SK-N-MC (cell line): Measurements from ENCODE around the gene HHAT.

Experiments used
- EZH2 ChIP-seq: fragments of 200-600 bp; sonication (generic); IDR thresholded peaks from one replicate; pipeline ENCODE4 v1.6.1; 2017; ENCODE audit warnings: antibody characterized with exemption
- POLR2AphosphoS5 ChIP-seq: IDR thresholded peaks from 2 replicates; pipeline ENCODE4 v1.6.1; 2012; ENCODE audit warnings: mild to moderate bottlenecking, low read depth, low read length, borderline replicate concordance

DNA sequence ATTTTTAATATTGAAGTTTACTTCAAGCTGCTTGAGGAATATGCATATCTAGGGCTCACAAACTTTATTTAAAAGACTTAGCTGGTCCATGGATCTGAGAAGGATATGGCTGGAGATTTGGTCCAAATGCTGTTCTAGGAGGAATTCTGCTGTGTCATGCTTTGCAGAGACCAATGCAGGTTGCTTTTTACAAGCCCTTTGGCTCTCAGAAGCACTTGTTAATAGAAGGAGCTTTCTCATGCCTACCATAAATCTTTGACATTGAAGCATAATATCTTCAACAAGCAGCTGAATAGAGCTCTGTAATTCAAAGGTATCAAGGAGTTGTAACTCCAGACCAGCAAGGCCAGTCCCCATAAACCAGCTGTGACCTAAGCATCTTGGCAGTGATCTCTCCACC is 299.1 kb downstream of the HHAT start:
- TF ChIP-seq POLR2AphosphoS5 = no peak
- no peak for TF ChIP-seq EZH2
